Neuronal stem cell (in vitro differentiated cells): Measurements from ENCODE around the gene GINM1.

Experiments
- DNase-seq: peaks from one replicate; pipeline ENCODE4 v3.0.0-alpha.2; 2013; ENCODE audit warnings: low spot score
- H2AFZ ChIP-seq: one replicate; pipeline ENCODE4 v1.6.1; 2013; ENCODE audit warnings: mild to moderate bottlenecking, low read length, inconsistent platforms
- H2AK5ac ChIP-seq: 2 replicates; pipeline ENCODE4 v1.6.1; 2013; ENCODE audit warnings: low read depth, mild to moderate bottlenecking, inconsistent platforms, low read length, moderate library complexity, mixed read lengths
- H2BK120ac ChIP-seq: 2 replicates; pipeline ENCODE4 v1.6.1; 2013; ENCODE audit warnings: low read depth, mild to moderate bottlenecking, inconsistent platforms, low read length, moderate library complexity, mixed read lengths
- H2BK12ac ChIP-seq: one replicate; pipeline ENCODE4 v1.6.1; 2013; ENCODE audit warnings: low read length, inconsistent platforms
- H2BK15ac ChIP-seq: 2 replicates; pipeline ENCODE4 v1.6.1; 2013; ENCODE audit warnings: mild to moderate bottlenecking, low read length, inconsistent platforms, mixed read lengths
- H2BK5ac ChIP-seq: one replicate; pipeline ENCODE4 v1.6.1; 2013; ENCODE audit warnings: inconsistent platforms, mild to moderate bottlenecking, low read length, moderate library complexity
- H3K14ac ChIP-seq: one replicate; pipeline ENCODE4 v1.6.1; 2013; ENCODE audit warnings: low read length, inconsistent platforms
- H3K18ac ChIP-seq: 2 replicates; pipeline ENCODE4 v1.6.1; 2013; ENCODE audit warnings: low read length, inconsistent platforms
- H3K23ac ChIP-seq: 2 replicates; pipeline ENCODE4 v1.6.1; 2013; ENCODE audit warnings: low read depth, mild to moderate bottlenecking, mixed read lengths, low read length, inconsistent platforms; ENCODE audit not compliant: poor library complexity
- H3K27ac ChIP-seq: replicated peaks from 3 replicates; pipeline ENCODE4 v1.5.1; 2013; ENCODE audit warnings: low read length, inconsistent platforms
- H3K27me3 ChIP-seq, 3 experiments: 2 replicates each; pipeline ENCODE4 v1.6.1; 2013; ENCODE audit warnings: low read length in 3 of 3, mild to moderate bottlenecking in 2 of 3, inconsistent platforms in 1 of 3, low read depth in 1 of 3, mixed read lengths in 1 of 3, moderate library complexity in 1 of 3; ENCODE audit not compliant: control insufficient read depth in 3 of 3, insufficient read depth in 3 of 3
- H3K36me3 ChIP-seq, 2 donors: replicated peaks in 1 of 2; 2 replicates each; pipeline ENCODE4 v1.6.1; 2013; ENCODE audit warnings: low read length in 2 of 2; ENCODE audit not compliant: control insufficient read depth in 2 of 2, insufficient read depth in 2 of 2
- H3K4ac ChIP-seq: 2 replicates; pipeline ENCODE4 v1.6.1; 2013; ENCODE audit warnings: inconsistent platforms, mild to moderate bottlenecking, low read length, moderate library complexity
- H3K4me1 ChIP-seq, 2 donors: 1 replicate in 1 of 2; 2 replicates in 1 of 2; pipeline ENCODE4 v1.6.1; 2013; ENCODE audit warnings: low read length in 2 of 2, low read depth in 1 of 2; ENCODE audit not compliant: control insufficient read depth in 2 of 2, insufficient read depth in 1 of 2
- H3K4me2 ChIP-seq: one replicate; pipeline ENCODE4 v1.6.1; 2013; ENCODE audit warnings: mild to moderate bottlenecking, low read length, inconsistent platforms; ENCODE audit not compliant: insufficient read depth, poor library complexity, severe bottlenecking
- H3K4me3 ChIP-seq, 2 donors: 2 replicates each; pipeline ENCODE4 v1.5.1; 2013; ENCODE audit warnings: low read length in 2 of 2, mild to moderate bottlenecking in 2 of 2, inconsistent platforms in 1 of 2, moderate library complexity in 1 of 2
- H3K79me1 ChIP-seq: one replicate; pipeline ENCODE4 v1.6.1; 2013; ENCODE audit warnings: low read depth, mild to moderate bottlenecking, inconsistent platforms, low read length, moderate library complexity
- H3K9ac ChIP-seq: one replicate; pipeline ENCODE4 v1.6.1; 2013; ENCODE audit warnings: mild to moderate bottlenecking, low read depth, low read length, inconsistent platforms; ENCODE audit not compliant: poor library complexity
- H3K9me3 ChIP-seq, 2 donors: replicated peaks in 1 of 2; 2 replicates each; pipeline versions ENCODE3 to v1.6.1; 2013; ENCODE audit warnings: low read length in 2 of 2, mild to moderate bottlenecking in 2 of 2, inconsistent platforms in 1 of 2, low read depth in 1 of 2, mixed read lengths in 1 of 2, moderate library complexity in 1 of 2; ENCODE audit not compliant: control insufficient read depth in 2 of 2, insufficient read depth in 1 of 2
- H4K8ac ChIP-seq: one replicate; pipeline ENCODE4 v1.6.1; 2013; ENCODE audit warnings: low read depth, mild to moderate bottlenecking, inconsistent platforms, low read length, moderate library complexity
- H4K91ac ChIP-seq: one replicate; pipeline ENCODE4 v1.6.1; 2013; ENCODE audit warnings: low read length, low read depth, mild to moderate bottlenecking, inconsistent platforms; ENCODE audit not compliant: poor library complexity
- WGBS, 2 donors: extraction: QIAGEN DNeasy Blood & Tissue Kit; methylation state at CpG; one replicate each; pipeline ENCODE4 v1.1.7; 2013; ENCODE audit warnings: missing lambda C conversion rate in 2 of 2, mixed read lengths in 1 of 2; ENCODE audit not compliant: insufficient read length in 2 of 2, insufficient replicate concordance in 1 of 2; ENCODE audit errors: extremely low coverage in 2 of 2; 5-methylcytosine and 5-hydroxymethylcytosine counted together

GINM1 gene

GRCh38 chr6:149615805-149616204 is 49.6 kb downstream of the GINM1 start:
- Histone ChIP-seq H3K36me3 (peaks cover 0 to 45% of the 10 kb centered on the region in 2 donors), H3K27ac (no peak overlapping the region), H2BK15ac (no peak overlapping the region), H3K23ac (no peak overlapping the region), H3K9ac (no peak overlapping the region), H3K79me1 (no peaks in the 10 kb centered on the region), H2BK120ac (no peak overlapping the region), H4K8ac (no peak overlapping the region), H3K4me2 (no peak overlapping the region), H2BK12ac (no peak overlapping the region), H3K27me3 (no peaks in the 10 kb centered on the region), H3K9me3 (peaks cover 0 to 7% of the 10 kb centered on the region in 2 donors), H3K4me3 (no peak overlapping the region), H4K91ac (no peak overlapping the region), H2AK5ac (no peak overlapping the region), H2AFZ (no peak overlapping the region), H3K14ac (no peak overlapping the region), H3K4me1 (peaks cover 0 to 3% of the 10 kb centered on the region in 2 donors), H3K18ac (no peak overlapping the region), H2BK5ac (no peak overlapping the region), H3K4ac (no peak overlapping the region)
- WGBS, 2 donors: no CpG with 5 or more reads among the region's 5 CpGs
- DNase-seq: no peak

GRCh38 chr6:149627672-149628071 is 61.5 kb downstream of the GINM1 start:
- no peak overlapping the region for H4K8ac ChIP-seq
- no peaks in the 10 kb centered on the region for H3K27me3 ChIP-seq
- no peak overlapping the region for H4K91ac ChIP-seq
- H3K79me1 ChIP-seq: no peaks in the 10 kb centered on the region
- H3K4me3 ChIP-seq: no peak overlapping the region
- peaks cover 3 to 64% of the 10 kb centered on the region in 2 donors for H3K36me3 ChIP-seq
- no peak overlapping the region for H2BK120ac ChIP-seq
- H3K14ac ChIP-seq: no peak overlapping the region
- no peak overlapping the region for H2BK5ac ChIP-seq
- no peak overlapping the region for H2BK15ac ChIP-seq
- H2AK5ac ChIP-seq: no peak overlapping the region
- H3K9me3 ChIP-seq: no peaks in the 10 kb centered on the region
- no peak overlapping the region for H2AFZ ChIP-seq
- no peaks in the 10 kb centered on the region for H3K4me1 ChIP-seq
- no peak overlapping the region for H3K4ac ChIP-seq
- no peak overlapping the region for H3K23ac ChIP-seq
- H3K4me2 ChIP-seq: no peak overlapping the region
- DNase-seq: no peak
- H3K27ac ChIP-seq: no peak overlapping the region
- no peak overlapping the region for H2BK12ac ChIP-seq
- H3K9ac ChIP-seq: no peak overlapping the region
- H3K18ac ChIP-seq: no peak overlapping the region

GRCh38 chr6:149628875-149629510 is 62.8 kb downstream of the GINM1 start:
- Histone ChIP-seq H2AK5ac (no peak overlapping the region), H3K9me3 (no peaks in the 10 kb centered on the region), H3K4me2 (no peak overlapping the region), H3K79me1 (no peaks in the 10 kb centered on the region), H4K91ac (no peak overlapping the region), H3K23ac (no peak overlapping the region), H3K4me3 (no peak overlapping the region), H3K4ac (no peak overlapping the region), H4K8ac (no peak overlapping the region), H2BK15ac (no peak overlapping the region), H2BK120ac (no peak overlapping the region), H2BK5ac (no peak overlapping the region), H3K14ac (no peak overlapping the region), H2BK12ac (no peak overlapping the region), H3K27me3 (no peaks in the 10 kb centered on the region), H3K36me3 (peaks cover 3 to 55% of the 10 kb centered on the region in 2 donors), H3K18ac (no peak overlapping the region), H3K9ac (no peak overlapping the region), H3K4me1 (no peaks in the 10 kb centered on the region), H2AFZ (no peak overlapping the region), H3K27ac (no peak overlapping the region)
- no peak for DNase-seq
- WGBS, 2 donors: no CpG with 5 or more reads among the region's 4 CpGs

- H3K23ac ChIP-seq: no peak overlapping the region
- H2AK5ac ChIP-seq: no peak overlapping the region
- H3K4me2 ChIP-seq: no peak overlapping the region
- no peak overlapping the region for H3K18ac ChIP-seq
- H2BK15ac ChIP-seq: no peak overlapping the region
- H4K8ac ChIP-seq: no peak overlapping the region
- no peaks in the 10 kb centered on the region for H3K9me3 ChIP-seq
- no peak overlapping the region for H3K14ac ChIP-seq
- no peak overlapping the region for H3K27ac ChIP-seq
- DNase-seq: no peak
- no peak overlapping the region for H3K4ac ChIP-seq
- H4K91ac ChIP-seq: no peak overlapping the region
- no peak overlapping the region for H2BK5ac ChIP-seq
- no CpG with 5 or more reads among the region's 1 CpG for WGBS, 2 donors
- no peak overlapping the region for H3K4me3 ChIP-seq
- H2BK12ac ChIP-seq: no peak overlapping the region
- peaks cover 0 to 45% of the 10 kb centered on the region in 2 donors for H3K36me3 ChIP-seq
- H2BK120ac ChIP-seq: no peak overlapping the region
- H3K79me1 ChIP-seq: no peaks in the 10 kb centered on the region
- H3K4me1 ChIP-seq: no peaks in the 10 kb centered on the region
- no peak overlapping the region for H2AFZ ChIP-seq
- H3K9ac ChIP-seq: no peak overlapping the region
- no peaks in the 10 kb centered on the region for H3K27me3 ChIP-seq
Observed at GRCh38 chr6:149634315-149634714, 68.1 kb downstream of the GINM1 start.
